Stimulated activated effector memory CD8-positive, alpha-beta T cell treated with anti-CD3 and anti-CD28 coated beads, Interleukin-12 subunit alpha, Interleukin-12 subunit beta, amount 100 ng/mL, for 72 hours (primary cell): ENCODE data around the gene GCSAML.
"Not testable (repeated sequence)": the region's sequence is repeated elsewhere in the genome, so short reads cannot be mapped to it uniquely, and the experiment has no call there.

ENCODE experiments used
- ATAC-seq: fragments of 150-1000 bp; cut with Tn5 transposase; 2 replicates; pipeline ENCODE4 v1.10.0; 2021
- DNase-seq, 2 donors: peaks; one replicate each; pipeline ENCODE4 v3.0.0; 2021 to 2022; ENCODE audit warnings: low spot score in 2 of 2
- H3K27ac Mint-ChIP-seq: one replicate; pipeline ENCODE4 v1.8.0; 2022; ENCODE audit warnings: mild to moderate bottlenecking, mixed read lengths
- H3K36me3 Mint-ChIP-seq: one replicate; pipeline ENCODE4 v1.8.0; 2022; ENCODE audit warnings: mild to moderate bottlenecking, mixed read lengths
- H3K4me1 Mint-ChIP-seq: one replicate; pipeline ENCODE4 v1.8.0; 2022; ENCODE audit warnings: mixed read lengths
- H3K4me3 Mint-ChIP-seq: one replicate; pipeline ENCODE4 v1.8.0; 2022; ENCODE audit warnings: mild to moderate bottlenecking, mixed read lengths
- H3K9me3 Mint-ChIP-seq: one replicate; pipeline ENCODE4 v1.8.0; 2022; ENCODE audit warnings: mixed read lengths

Gene GCSAML

DNA sequence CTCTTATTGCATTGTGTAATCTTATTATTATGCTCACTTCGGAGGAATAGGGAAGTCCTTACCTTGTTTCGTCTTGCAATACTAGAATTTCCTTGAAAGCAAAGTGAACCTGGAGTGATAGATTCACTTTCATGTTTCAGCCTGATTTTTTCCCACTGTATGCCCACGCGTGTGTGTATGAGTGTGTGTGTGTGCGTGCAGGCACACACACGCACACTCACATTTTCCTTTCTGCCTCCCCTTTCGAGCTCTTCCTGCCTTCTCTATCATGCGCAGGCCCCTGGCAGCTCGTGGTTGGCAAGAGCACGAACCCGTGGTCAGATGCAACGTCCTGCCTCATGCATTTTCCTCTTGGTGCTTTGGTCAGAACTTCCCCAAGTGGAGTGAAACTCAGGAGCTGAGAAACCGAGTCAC is at the start of gene GCSAML:
Gene GCSAML (plus strand): TSS at position 366 of the 414 bp plus-strand sequence. CDS start 58 bp downstream, outside the sequence.
- H3K4me3 Mint-ChIP-seq: no peak within 1 kb of the TSS
- DNase-seq: no peak
- no peak for ATAC-seq
- no peaks in the 10 kb centered on the region for H3K9me3 Mint-ChIP-seq
- H3K4me1 Mint-ChIP-seq: peaks cover 11% of the 10 kb centered on the region
- H3K36me3 Mint-ChIP-seq: no peaks in the 10 kb centered on the region
- H3K27ac Mint-ChIP-seq: no peak within 1 kb of the TSS

GRCh38 chr1:247500865-247501264 is 48.1 kb upstream of the GCSAML start:
- no peak overlapping the region for H3K27ac Mint-ChIP-seq
- ATAC-seq: no peak
- no peaks in the 10 kb centered on the region for H3K9me3 Mint-ChIP-seq
- H3K36me3 Mint-ChIP-seq: no peaks in the 10 kb centered on the region
- no peaks in the 10 kb centered on the region for H3K4me1 Mint-ChIP-seq
- no peak overlapping the region for H3K4me3 Mint-ChIP-seq
- no peak for DNase-seq

DNA sequence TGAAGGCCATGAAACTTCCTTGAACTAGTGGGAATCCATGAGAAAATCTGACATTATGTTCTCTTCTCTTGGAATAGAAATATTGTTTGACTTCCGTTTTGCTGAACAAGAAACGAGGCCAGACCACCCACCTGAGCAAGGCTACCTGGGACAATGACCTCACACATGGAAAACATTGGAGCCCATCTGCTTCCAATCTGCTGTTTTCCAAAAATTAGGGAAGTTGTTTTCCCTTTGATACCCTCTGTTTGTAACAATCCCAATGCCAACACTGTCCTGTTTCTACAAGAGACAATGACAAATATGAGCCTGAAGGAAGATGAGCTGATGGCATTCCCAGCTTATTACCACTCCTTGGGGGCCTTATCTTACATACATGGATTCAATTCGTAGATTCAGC is 42.1 kb upstream of the GCSAML start:
- DNase-seq: no peak
- no peak for ATAC-seq
- H3K36me3 Mint-ChIP-seq: no peaks in the 10 kb centered on the region

DNA sequence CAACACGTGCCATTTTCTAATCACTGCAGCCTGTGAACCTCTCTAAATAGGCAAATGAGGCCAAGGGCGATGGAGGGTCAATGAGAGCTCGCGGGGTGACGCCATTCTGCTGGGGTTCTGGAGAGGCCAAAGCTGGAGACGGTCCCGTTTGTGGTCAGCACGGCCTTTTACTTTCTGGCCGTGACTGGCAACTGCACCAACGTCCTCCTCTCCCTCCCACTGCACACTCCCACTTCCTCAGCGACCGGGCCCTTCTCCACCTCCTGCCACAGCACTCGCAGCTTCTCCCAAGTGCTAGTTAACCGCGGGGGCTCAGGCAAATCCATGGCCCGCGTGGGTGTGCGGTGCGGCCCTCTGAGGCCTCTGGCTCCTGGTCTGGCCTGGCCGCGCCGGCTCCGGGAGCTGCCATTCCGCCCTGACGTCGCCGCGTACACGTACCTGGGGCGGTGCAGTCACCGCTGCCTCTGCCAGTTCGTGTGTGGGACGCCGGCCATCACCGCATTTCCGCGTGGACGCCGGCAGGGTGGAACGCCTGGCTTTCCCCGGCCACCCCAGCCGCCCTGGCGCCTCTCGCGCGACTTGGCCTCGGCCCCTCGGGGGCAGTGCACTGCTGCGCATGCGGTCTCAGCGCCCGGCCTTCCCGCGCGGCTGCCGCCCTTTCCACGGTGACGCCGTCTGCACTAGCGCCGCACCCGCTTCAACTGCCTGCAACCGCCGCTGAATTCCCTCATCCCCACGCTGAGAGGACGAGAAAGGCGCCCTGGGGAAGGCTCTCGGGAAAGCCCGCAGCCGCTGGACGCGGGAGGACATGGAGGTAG is 30.9 kb upstream of the GCSAML start:
- peak; percentile 39 for ATAC-seq
- no peak overlapping the region for H3K4me3 Mint-ChIP-seq
- H3K4me1 Mint-ChIP-seq: no peaks in the 10 kb centered on the region
- no peaks in the 10 kb centered on the region for H3K9me3 Mint-ChIP-seq
- H3K36me3 Mint-ChIP-seq: no peaks in the 10 kb centered on the region
- no peak overlapping the region for H3K27ac Mint-ChIP-seq
- no peak for DNase-seq

More for the DNA sequence above, 42.1 kb upstream of the GCSAML start:
- H3K9me3 Mint-ChIP-seq: no peaks in the 10 kb centered on the region
- no peak overlapping the region for H3K27ac Mint-ChIP-seq
- no peak overlapping the region for H3K4me3 Mint-ChIP-seq
- H3K4me1 Mint-ChIP-seq: no peaks in the 10 kb centered on the region

DNA sequence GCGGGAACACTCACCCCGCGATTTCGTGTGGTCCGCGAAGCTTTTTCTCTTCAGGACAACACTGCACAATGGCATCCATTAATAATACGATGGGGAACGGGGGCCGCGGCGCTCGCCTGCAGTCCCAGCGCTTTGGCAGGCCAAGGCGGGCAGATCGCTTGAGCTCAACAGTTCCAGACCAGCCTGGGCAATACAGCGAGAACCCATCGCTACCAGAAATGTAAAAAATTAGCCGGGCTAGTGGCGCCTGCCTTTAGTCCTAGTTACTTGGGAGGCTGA is 30.4 kb upstream of the GCSAML start:
- Mint-ChIP-seq H3K4me3 (no peak overlapping the region), H3K4me1 (no peaks in the 10 kb centered on the region), H3K9me3 (no peaks in the 10 kb centered on the region), H3K36me3 (no peaks in the 10 kb centered on the region), H3K27ac (no peak overlapping the region)
- ATAC-seq: no peak
- DNase-seq: no peak

GRCh38 chr1:247521886-247522285 is 27.0 kb upstream of the GCSAML start:
- not testable (repeated sequence) for H3K9me3 Mint-ChIP-seq, H3K4me3 Mint-ChIP-seq

GRCh38 chr1:247528812-247529474 is 20.0 kb upstream of the GCSAML start:
- no peaks in the 10 kb centered on the region for H3K4me1 Mint-ChIP-seq
- ATAC-seq (no peak), DNase-seq (no peak)
- H3K27ac Mint-ChIP-seq: no peak overlapping the region
- no peaks in the 10 kb centered on the region for H3K36me3 Mint-ChIP-seq
- H3K4me3 Mint-ChIP-seq: no peak overlapping the region
- H3K9me3 Mint-ChIP-seq: no peaks in the 10 kb centered on the region

More at GRCh38 chr1:247521886-247522285, 27.0 kb upstream of the GCSAML start:
- not testable (repeated sequence) for H3K36me3 Mint-ChIP-seq, H3K4me1 Mint-ChIP-seq, DNase-seq, ATAC-seq, H3K27ac Mint-ChIP-seq

DNA sequence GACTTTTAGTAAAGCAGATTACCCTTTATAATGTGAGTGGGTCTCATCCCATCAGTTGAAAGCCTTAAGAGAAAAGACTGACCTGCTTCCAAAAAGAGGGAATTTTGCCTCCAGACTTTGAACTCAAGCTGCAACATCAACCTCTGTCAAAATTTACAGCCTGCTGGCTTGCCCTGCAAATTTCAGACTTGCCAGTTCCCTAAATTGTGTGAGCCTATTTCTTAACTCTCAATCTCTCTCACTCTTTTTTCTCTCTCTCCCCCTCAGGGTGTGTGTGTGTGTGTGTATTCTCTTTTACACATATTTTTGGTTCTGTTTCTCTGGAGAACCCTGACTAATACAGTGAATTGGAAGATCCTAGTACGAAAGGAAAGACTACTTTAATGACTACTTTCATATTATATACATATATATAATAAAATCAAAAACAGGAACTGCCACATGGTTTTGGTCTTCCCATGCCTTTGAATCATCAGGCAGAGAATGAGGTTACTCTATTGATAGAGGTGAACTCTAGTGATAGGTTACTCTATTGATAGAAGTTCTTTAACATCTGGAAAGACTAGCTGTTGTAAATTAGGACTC is 19.1 kb upstream of the GCSAML start:
- ATAC-seq (no peak), DNase-seq (no peak)
- Mint-ChIP-seq H3K4me3 (no peak overlapping the region), H3K36me3 (no peaks in the 10 kb centered on the region), H3K4me1 (no peaks in the 10 kb centered on the region), H3K27ac (no peak overlapping the region), H3K9me3 (no peaks in the 10 kb centered on the region)

DNA sequence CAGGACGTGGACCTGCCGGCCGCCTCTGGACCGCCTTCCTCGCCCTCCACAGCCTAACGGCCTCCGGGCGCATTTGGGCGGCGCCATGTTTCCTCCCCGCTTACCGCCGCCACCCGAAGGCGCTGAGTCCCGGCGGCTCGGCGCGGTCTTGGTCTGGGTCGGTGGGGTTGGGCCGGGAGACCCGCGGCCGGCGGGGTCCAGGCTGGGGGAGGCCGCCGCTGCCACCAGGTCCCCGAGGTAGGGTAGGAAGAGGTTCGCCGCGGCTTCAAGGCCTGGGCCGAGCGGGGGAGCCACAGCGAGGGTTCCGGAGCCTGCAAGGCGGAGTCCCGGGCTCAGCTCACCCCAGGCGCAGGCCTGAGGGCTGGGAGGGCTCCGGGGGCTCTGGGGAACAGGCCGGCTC is 18.1 kb upstream of the GCSAML start:
- Mint-ChIP-seq H3K9me3 (no peaks in the 10 kb centered on the region), H3K27ac (no peak overlapping the region)
- no peak for ATAC-seq

DNA sequence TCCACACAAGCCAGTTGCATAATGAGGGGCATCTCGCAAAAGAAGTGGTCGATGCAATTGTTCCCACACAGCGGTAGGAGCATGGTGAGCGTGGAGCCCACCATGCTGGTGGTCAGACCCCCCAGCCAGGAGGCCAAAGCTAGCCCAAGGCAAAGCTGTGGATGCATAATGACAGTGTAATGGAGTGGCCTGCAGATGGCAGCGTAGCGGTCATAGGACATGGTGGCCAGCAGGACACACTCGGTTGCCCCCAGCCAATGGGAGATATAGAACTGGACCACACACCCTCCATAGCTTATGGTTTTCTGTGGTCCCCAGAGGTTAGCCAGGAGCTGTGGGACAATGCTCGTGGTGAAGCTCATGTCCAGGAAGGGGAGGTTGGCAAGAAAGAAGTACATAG is 17.0 kb upstream of the GCSAML start:
- Mint-ChIP-seq H3K27ac (no peak overlapping the region), H3K4me1 (no peaks in the 10 kb centered on the region), H3K9me3 (no peaks in the 10 kb centered on the region), H3K36me3 (no peaks in the 10 kb centered on the region), H3K4me3 (no peak overlapping the region)
- DNase-seq: no peak
- no peak for ATAC-seq

More for the DNA sequence above, 18.1 kb upstream of the GCSAML start:
- Mint-ChIP-seq H3K4me1 (no peaks in the 10 kb centered on the region), H3K4me3 (no peak overlapping the region), H3K36me3 (no peaks in the 10 kb centered on the region)
- DNase-seq: no peak

GRCh38 chr1:247535402-247535801 is 13.5 kb upstream of the GCSAML start:
- H3K27ac Mint-ChIP-seq: no peak overlapping the region
- H3K4me3 Mint-ChIP-seq: no peak overlapping the region
- no peaks in the 10 kb centered on the region for H3K9me3 Mint-ChIP-seq
- ATAC-seq (peak; percentile 55), DNase-seq (no peak)
- no peaks in the 10 kb centered on the region for H3K4me1 Mint-ChIP-seq
- H3K36me3 Mint-ChIP-seq: no peaks in the 10 kb centered on the region

- H3K27ac Mint-ChIP-seq: no peak within 1 kb of the TSS
- no peak within 1 kb of the TSS for H3K4me3 Mint-ChIP-seq
- H3K36me3 Mint-ChIP-seq: no peaks in the 10 kb centered on the region
- no peaks in the 10 kb centered on the region for H3K4me1 Mint-ChIP-seq
- H3K9me3 Mint-ChIP-seq: no peaks in the 10 kb centered on the region
- DNase-seq: no peak
- ATAC-seq: no peak
Observed at GRCh38 chr1:247536340-247536739, 12.6 kb upstream of the GCSAML start, which contains the start of gene OR2C3. TSS of gene OR2C3 (minus strand) at chr1:247536440. CDS start at chr1:247532511, 3,929 bp downstream.

- Mint-ChIP-seq H3K9me3 (no peaks in the 10 kb centered on the region), H3K27ac (no peak overlapping the region), H3K36me3 (no peaks in the 10 kb centered on the region), H3K4me3 (no peak overlapping the region), H3K4me1 (no peaks in the 10 kb centered on the region)
- DNase-seq (no peak), ATAC-seq (no peak)
Observed at GRCh38 chr1:247538561-247538960, 10.4 kb upstream of the GCSAML start.

DNA sequence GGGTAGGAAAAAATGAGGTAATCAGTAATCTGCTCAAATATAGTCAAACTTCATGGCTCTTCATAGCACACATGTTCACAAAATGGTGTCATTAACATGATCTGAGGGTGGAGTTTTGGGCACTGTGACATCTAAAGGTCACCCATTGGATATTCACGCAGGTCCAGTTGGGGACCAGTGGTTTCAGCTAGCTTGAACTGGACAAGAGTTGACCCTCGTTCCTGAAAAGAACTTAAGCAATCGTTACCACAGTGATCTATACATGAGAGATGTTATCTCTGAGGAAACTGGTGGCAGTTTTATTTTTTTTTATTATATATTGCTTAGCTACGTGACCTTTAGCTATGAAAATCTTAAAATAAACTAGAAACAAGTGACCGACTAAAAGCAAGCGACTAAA is 9.7 kb upstream of the GCSAML start:
- no peak overlapping the region for H3K4me3 Mint-ChIP-seq
- no peak overlapping the region for H3K27ac Mint-ChIP-seq
- H3K36me3 Mint-ChIP-seq: no peaks in the 10 kb centered on the region
- H3K9me3 Mint-ChIP-seq: no peaks in the 10 kb centered on the region
- no peaks in the 10 kb centered on the region for H3K4me1 Mint-ChIP-seq
- no peak for DNase-seq
- no peak for ATAC-seq

- no peak for DNase-seq
- H3K4me3 Mint-ChIP-seq: no peak overlapping the region
- no peak for ATAC-seq
- H3K4me1 Mint-ChIP-seq: no peaks in the 10 kb centered on the region
- no peaks in the 10 kb centered on the region for H3K36me3 Mint-ChIP-seq
- H3K27ac Mint-ChIP-seq: no peak overlapping the region
- no peaks in the 10 kb centered on the region for H3K9me3 Mint-ChIP-seq
Observed at GRCh38 chr1:247540581-247540980, 8.4 kb upstream of the GCSAML start.

DNA sequence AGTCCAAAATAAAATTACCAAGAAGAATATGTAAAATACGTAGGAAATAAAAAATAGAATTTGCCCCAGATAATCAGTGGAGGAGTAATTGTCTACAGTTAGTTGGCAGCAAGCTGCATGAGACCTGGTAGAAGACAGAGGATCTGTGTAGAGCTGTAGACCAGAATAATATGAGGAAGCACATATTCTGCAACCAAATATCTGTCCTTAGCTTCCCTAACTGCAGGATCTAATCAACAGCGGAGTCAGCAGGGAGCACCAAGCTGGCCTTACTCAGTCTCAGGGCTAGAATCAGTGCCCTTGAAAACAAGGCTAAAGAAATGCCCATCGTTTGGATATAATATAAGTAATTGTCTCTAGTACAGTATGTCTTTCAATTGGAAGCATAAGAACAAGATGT is 6.1 kb upstream of the GCSAML start:
- Mint-ChIP-seq H3K27ac (no peak overlapping the region), H3K4me3 (no peak overlapping the region), H3K4me1 (no peaks in the 10 kb centered on the region), H3K36me3 (no peaks in the 10 kb centered on the region), H3K9me3 (no peaks in the 10 kb centered on the region)
- no peak for DNase-seq
- ATAC-seq: no peak
